Stimulated activated CD4-positive, alpha-beta T cell treated with anti-CD3 and anti-CD28 coated beads, Interleukin-1b, Interleukin-23, amount 100 ng/mL, for 24 hours (primary cell): ENCODE measurements around the gene S100A5.
A peak's percentile ranks its signal among the peaks of the same experiment; 100 is the strongest.

Experiments
- DNase-seq, 4 experiments: peaks; one replicate each; pipeline ENCODE4 v3.0.0-alpha.2; 2020; ENCODE audit warnings: low read depth in 4 of 4, low spot score in 1 of 4

The S100A5 gene

DNA sequence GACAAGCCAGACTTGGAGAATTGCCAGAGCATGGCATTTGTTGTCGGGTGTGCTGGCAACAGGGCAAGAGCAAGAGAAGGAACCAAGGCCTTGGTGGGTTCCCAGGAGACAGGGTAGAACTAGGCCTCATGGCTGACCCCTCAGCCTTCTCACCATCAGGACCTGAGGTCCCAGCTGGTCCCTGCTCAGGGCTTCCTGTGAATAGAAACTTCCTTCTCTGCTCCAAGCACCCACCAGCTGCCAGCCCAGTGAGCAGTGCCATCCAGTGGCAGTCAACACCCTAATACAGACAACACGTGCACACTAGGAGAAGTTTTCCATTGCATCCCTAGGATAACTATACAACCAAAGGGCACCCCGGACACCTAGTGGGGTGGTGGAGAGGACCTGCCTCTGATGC, 27.7 kb downstream of the S100A5 start:
- DNase-seq = no peak

DNA sequence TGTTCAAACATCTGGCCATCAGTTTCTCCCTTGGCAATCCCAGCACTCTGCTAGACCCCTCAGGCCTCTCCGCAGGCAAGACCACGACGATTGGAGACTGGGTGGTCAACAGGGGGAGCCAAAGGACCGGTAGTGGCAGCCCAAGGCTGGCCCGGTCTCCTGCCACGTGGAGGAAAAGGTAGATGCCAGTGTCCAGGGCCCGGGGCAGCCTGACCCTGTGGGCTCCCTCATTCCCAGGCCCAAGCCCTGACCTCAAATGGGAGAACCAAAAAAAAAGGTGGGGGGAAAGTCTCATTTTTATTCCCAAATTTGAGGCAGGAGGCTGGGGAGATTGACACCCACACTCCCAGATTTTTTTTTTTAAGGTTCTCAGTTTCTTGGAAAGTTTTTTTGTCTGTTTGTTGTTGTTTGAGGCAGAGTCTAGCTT, 29.7 kb downstream of the S100A5 start:
- DNase-seq = peak; percentile 72 to 78 (median 74)

DNA sequence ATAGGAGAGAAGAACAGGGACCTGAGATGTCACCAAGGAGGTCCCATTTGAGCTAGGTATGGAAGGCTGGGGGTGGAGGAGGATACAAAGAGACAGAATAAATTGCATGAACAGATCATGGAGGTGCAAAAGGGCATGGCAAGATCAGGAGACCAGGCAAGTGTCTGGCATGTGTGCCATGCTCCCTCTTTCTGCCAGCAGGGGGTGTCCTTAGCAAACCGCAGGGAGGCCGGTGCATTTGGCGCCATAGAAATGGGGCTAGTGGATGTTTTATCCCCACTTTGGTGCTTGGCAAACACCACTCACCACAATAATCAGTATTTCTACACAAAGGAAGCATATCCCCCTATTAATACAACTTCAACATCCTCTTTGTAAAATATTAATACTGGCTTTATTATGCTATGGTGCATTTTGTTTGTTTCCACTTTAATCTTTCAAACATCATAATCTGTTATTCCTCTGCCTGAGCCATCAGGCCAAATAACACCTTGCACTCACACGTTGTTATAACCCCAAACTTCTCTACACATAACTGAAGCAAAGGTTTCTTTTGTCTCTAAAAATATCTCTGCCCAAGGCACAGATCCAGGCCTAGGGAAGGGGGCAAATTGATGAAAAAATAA, 30.9 kb downstream of the S100A5 start:
- DNase-seq = peak; percentile 51 to 60 (median 58)

- no peak for DNase-seq
Observed at GRCh38 chr1:153509036-153509435, 31.7 kb downstream of the S100A5 start.

DNA sequence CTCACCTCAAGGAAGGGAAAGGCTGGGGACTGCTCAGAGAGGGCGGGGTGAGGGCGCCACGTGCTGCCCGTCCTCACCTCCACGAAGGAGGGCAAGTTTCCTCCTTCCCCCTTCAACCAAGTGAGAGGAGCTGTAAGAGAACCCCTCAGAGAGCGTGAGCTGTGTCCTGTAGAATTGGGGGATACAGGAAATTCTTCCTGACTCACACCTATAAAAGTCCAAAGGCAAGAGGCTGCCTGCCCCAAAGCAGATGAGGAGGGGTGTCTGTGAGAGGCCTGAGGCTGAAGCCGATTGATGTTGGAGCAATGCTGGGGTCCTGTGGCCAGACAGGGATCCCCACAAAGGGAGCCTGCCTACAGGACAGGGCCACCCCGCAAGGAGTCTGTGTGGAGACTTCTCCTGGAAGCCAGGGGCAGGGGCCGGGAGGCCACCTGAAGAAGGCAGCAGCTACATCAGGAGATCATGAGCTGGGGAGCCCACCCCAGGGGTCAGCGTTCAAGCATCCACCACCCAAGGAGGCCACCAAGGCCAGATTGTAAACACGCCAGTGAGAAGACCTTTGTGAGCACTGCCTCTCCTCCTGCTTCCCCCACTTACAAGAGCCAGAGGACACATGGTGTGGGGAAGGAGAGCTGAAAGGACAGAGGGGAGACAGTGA, 32.7 kb downstream of the S100A5 start:
- DNase-seq = no peak

GRCh38 chr1:153506831-153507413, 33.8 kb downstream of the S100A5 start:
- DNase-seq = no peak

DNA sequence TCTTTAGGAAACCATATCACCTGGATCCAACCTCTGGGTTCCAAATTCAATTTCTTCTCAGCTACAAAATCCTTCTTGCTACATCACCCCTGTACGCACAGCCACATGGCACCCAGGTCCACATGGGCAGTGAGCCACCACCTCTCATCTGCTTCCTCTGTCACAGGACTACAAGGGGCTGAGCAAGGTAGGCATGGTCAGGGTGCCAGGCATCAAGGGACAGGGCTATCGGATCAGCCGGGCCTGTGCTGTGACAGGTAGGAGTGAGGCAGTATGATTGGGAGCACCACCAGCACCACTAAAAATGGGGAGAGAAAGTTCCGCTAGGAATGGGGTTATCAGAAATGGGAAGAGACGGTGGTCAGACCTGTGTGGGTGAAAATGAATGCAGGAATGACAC, 34.3 kb downstream of the S100A5 start:
- DNase-seq = no peak

DNA sequence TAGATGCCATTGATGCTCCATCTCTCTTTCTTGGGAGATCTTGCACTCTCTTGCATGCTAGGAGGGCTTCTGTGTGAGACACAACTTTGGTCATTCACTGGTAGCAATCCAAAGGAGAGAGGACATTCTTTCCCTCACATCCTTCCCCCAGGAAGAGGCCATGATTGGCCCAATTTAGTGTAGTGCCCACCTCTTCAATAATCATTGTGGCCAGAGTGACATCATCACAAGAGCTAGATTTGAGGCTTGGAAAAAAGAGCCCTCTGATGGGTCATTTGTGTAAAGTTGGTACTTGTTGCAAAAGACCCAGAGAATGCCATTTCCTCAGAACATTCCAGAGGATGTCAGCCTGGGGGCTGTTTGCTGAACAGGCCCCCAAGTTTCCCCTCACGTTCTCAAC, 35.2 kb downstream of the S100A5 start:
- DNase-seq = no peak

GRCh38 chr1:153503766-153504165, 37.0 kb downstream of the S100A5 start:
- no peak for DNase-seq

- no peak for DNase-seq
Observed at GRCh38 chr1:153498746-153499145, 42.0 kb downstream of the S100A5 start.

GRCh38 chr1:153495536-153495935, 45.2 kb downstream of the S100A5 start:
- no peak for DNase-seq

DNA sequence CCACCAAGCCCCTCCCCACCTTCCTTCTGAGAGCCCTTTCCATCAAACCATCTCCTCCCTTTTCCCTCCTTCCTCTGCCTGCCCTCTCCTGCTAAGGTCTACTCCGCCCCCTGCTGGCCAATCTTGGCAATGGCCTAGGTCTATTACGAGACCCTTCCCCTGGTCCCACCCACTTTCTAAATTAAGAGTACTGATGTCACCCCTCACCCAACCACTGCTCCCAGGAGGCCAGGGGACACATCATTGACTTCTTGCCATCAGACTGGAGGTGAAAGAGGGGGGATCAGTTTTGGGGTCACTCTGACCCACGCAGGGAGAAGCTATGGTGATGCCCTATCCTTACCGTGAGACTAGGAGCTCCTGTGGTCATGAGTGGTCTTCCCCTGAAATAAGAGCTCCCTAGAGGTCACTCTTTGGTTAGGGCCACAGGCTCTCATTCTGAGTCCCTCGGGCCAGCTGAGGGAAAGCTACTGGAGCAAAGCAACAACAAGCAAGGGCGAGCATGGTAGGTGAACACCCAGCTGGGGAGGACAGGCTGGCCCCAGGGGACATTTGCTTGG, 45.7 kb downstream of the S100A5 start:
- peak; percentile 73 to 76 (median 74) for DNase-seq

GRCh38 chr1:153493343-153493960, 47.3 kb downstream of the S100A5 start:
- DNase-seq = no peak

DNA sequence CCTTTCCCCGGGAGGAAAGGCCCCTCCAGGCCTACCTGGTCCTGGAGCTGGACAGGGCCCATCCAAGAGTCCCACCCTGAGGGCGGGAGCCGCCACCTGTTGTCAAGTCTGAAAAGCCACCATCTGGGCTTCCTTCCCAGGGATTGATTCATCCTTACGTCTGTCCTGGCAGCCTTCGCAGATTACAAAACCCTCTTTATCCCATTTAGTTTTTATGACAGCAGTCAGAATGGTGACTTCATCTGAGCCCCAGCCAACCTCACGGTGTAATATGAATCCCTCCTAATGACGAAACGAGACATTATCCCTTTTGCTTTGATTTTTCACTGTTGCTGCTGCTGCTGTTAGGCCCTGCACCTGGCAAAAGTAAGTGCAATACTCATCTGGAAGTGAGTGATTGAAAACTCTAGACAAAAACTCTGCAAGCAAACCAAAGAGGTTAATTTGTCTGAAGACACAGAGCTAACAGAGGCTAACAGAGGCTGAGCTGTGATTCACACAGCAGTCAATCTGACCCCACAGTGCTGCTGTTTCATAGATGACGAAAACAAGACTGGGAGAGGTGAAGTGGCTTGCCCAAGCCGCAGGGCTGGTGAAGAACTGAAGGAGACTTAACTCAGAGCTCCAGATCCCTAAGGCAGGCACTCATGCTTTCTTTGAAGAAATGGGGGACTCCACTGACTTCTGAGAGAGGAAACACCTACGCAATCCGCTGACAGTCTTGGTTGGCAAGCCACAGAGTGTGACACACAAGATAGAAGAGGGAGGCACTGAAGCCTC, 50.3 kb downstream of the S100A5 start:
- DNase-seq = no peak

GRCh38 chr1:153488731-153489130, 52.0 kb downstream of the S100A5 start:
- DNase-seq = no peak

GRCh38 chr1:153487707-153488106, 53.0 kb downstream of the S100A5 start:
- DNase-seq = no peak
